HTERT RPE-1 (cell line): Measurements from ENCODE around the gene C9orf78.

Experiments
- in situ Hi-C: fragments of 300-500 bp; cut with MboI; formaldehyde crosslinking; loops from 4 replicates; pipeline ENCODE4 v1.14.3; 2020; ENCODE audit warnings: low sequenced_read_pairs

C9orf78 gene

DNA sequence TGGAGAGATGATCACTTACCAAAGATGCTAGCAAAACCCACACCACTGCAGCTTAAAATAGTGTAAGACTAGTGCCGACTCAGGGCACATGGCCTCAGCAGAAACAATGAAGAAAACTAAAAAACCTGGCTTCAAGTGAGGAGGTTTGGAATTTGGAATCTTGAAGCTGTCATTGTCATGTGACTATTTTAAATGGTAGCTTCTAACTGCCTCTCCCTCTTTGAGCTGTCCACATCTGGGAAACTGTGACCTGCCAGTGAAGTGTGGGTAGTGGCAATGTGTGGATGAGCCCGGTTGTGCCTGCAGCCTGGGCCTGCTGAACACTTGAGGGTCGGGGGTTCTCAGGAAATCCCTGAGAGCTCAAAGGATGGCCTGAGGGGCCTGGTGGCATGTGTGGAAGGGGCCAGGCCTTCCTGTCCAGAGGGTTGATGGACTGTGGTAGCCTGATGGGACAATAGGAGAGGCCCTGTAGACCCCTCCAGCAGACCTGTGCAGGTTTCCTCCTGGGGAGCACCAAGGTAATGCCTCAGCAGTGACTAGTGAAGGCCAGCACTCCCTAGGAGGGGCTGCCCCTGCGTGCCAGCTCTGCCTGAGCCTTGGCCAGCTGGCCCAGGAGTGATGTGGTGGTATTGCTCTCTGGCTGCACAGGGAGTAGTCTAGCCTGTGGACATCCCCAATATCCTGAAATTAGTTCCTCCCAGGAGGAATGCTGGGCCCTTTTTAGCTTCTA is 13.8 kb upstream of the C9orf78 start:
- in situ Hi-C loops = no loop called here

DNA sequence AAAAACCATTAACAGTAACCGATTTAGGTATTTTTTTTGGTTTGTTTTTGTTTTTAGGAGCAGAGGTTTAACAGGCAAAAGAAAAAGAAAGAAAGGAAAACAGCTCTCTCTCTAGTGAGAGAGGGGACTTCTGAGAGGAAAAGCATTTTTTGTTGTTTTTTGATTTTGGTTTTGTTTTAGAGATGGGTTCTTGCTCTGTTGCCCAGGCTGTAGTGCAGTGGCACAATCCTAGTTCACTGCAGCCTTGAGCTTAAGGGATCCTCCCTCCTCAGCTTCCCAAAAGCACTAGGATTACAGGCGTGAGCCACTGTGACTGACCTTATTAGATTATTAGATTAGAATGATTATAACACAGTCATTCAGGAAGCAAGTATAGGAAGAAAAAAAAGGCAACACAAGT is 10.3 kb upstream of the C9orf78 start:
- in situ Hi-C loops = no loop called here

DNA sequence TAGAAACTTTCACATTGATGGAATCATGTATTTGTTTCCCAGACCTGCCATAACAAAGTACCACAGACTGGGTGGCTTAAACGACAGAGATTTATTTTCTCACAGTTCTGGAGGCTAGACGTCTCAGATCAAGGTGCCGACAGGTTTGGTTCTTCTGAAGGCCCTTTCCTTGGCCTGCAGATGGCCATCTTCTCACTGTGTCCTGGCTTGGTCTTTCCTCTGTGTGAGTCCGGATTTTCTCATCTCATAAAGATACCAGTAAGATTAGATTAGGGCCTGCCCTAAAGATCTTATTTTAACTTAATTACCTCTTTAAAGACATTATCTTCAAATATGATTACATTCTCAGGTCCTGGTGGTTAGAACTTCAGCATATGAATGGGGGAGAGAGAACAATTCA is 6.0 kb upstream of the C9orf78 start:
- in situ Hi-C loops = no loop called here

- in situ Hi-C loops = no loop called here
Observed at GRCh38 chr9:129840034-129840433, 5.0 kb upstream of the C9orf78 start.

GRCh38 chr9:129839324-129840023 is 4.4 kb upstream of the C9orf78 start:
- in situ Hi-C loops = no loop called here

- in situ Hi-C loops = no loop called here
Observed at GRCh38 chr9:129838707-129839259, 3.7 kb upstream of the C9orf78 start.

GRCh38 chr9:129836311-129837007 is 1.4 kb upstream of the C9orf78 start:
- in situ Hi-C loops = no loop called here

DNA sequence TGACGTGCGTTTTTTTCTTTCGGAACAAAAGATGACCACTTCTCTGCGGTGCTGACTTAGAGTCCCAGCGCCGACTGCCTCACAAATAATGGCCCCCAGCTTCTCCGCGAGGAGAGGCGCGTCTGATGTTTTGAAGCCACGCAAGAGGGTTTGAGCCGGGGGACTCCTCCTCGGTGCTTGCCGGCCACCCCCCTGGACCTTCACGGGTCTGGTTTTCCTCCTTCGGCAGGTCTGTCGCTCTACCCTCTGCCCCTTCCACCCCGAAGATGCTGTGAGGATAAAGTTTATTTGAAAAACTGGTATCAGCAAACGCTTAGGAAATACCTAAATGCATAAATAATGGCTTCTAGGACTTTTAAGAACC is 767 bp upstream of the C9orf78 start:
- in situ Hi-C loops = no loop called here

GRCh38 chr9:129834489-129835127 is 467 bp downstream of the C9orf78 start:
- in situ Hi-C loops = no loop called here

DNA sequence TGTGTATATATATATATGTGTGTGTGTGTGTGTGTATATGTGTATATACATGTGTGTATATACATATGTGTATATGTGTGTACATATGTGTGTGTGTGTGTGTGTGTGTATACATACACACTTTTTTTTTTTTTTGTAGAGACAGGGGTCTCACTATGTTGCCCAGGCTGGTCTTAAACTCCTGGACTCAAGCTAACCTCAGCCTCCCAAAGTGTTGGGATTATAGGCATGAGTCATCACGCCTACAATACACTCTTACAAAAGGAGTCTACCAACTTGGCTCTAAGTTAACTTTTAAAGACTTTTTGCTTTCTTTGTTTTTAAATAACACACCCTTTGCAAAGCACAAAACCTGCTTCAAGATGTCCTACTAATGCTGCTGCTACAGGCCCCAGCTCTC is 2.1 kb downstream of the C9orf78 start:
- in situ Hi-C loops = no loop called here

GRCh38 chr9:129828969-129829368 is 6.1 kb downstream of the C9orf78 start:
- in situ Hi-C loops = no loop called here

GRCh38 chr9:129828051-129828450 is 7.0 kb downstream of the C9orf78 start:
- in situ Hi-C loops = no loop called here

- in situ Hi-C loops = no loop called here
Observed at GRCh38 chr9:129826759-129827158, 8.3 kb downstream of the C9orf78 start.

GRCh38 chr9:129826344-129826743 is 8.7 kb downstream of the C9orf78 start:
- in situ Hi-C loops = no loop called here

DNA sequence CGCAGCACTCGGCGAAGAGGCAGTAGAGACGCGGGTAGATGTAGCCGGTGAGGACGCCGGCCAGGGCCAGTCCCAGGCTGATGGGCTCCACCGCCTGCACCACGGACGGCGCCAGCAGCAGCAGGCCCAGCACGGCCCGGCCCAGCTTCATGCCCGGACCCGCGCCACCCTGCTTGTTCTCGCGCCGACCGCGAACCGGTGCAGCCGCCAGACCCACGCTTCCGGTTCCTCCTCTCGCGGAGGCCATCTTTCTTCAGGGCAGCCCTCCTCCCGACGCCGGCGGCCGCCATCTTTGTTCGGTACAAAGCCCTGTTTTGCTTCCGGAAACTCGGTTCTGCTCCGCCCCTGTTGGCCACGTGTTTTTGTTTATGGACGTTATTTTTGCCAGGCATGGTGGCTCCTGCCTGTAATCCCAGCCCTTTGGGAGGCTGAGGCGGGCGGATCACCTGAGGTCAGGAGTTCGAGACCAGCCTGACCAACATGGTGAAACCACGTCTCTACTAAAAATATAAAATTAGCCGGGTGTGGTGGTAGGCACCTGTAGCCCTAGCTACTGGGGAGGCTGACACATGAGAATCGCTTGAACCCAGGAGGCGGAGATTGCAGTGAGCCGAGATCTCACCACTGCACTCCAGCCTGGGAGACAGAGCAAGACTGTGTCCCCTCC is 11.0 kb downstream of the C9orf78 start, which contains the start of gene TOR1A:
Gene TOR1A, minus strand, starts transcription at position 202 of the 667 bp plus-strand sequence. Its CDS starts 51 bp downstream, at position 151.
- in situ Hi-C loops = no loop called here

DNA sequence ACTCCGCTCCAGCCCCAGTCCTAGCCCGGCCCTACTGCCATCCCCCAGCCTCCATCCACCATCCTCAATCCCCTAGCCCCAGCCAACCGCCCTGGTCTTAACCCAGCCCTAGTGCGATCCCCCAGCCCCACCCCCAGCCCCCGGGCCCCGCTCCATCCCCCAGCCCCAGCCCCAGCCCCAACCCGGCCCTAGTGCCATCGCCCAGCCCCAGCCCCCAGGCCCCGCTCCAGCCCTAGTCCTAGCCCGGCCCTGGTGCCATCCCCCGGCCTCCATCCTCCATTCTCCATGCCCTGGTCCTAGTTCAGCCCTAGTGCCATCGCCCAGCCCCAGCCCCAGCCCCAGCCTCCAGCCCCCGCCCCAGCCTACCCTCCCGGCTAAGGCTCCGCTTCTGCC is 11.5 kb downstream of the C9orf78 start:
- in situ Hi-C loops = no loop called here

GRCh38 chr9:129822898-129823541 is 12.1 kb downstream of the C9orf78 start:
- in situ Hi-C loops = no loop called here

DNA sequence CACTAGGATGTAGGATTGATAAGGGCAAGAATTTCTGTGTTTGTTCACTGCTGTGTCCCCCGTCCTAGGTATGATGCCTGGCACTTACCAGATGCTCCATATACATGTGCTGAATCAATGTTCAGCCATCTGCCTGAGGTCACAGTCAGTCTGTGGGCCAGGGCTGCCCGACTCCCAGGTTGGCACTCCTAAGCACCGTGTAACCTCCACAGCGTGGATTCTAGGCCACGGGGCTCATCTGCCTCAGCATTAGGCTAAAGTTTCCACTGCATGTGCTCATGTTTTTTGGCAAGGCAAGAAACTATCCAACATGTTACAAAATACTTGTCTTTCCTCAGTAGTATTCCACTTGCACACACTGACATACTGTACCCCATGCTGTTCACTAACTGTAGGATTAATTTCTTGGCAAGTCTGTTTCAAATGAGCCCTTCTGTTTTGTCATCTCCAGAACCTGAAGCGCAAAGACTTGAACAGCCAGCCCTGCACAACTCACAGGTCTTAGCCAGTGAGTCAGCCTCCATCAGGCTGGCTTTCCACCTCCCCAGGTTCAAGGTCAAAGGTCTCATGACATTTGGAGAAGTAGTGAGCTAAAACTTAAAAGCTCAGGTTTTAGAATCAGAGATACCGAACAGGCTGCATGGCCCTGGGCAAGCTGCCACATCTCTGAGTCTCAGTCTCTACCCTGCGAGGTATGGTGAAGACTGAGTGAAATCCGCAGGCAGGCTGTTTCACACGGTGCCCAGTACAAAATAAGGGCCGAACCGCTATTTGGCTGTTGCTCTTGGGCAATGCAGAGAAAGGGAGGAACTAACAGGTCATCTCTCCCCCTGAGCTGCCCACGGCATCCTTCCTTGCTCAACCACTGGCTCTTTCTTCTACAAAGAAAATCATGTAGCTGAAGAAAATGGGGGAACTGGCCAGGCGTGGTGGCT is 18.3 kb downstream of the C9orf78 start:
- in situ Hi-C loops = no loop called here

DNA sequence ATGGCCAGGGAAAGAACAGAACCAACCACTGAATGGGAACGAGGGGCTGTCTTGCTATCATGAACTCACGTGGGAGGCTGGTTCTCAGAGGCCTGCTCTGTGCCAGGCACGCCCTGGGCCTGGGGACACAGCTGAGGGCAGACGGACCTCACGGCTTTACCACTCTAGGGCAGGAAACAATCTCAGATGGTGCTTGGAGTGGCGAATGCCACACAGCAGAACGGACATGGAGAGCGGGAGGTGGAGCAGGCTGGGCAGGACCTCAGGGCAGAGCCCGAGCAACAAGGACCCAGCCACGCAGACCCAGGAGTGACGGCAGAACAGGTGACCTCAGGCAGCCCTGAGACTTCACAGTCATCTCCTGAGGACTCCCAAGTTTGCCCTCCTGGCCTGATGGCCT is 19.8 kb downstream of the C9orf78 start:
- in situ Hi-C loops = no loop called here
